Measurements from ENCODE around the gene RFX6.

- TF ChIP-seq CTCF (IDR thresholded peaks at IDR 0.05 in 8 of 11, conservative IDR thresholded peaks at IDR 0.05 in 3 of 11) (no peak), POLR2A (IDR thresholded peaks at IDR 0.05) (no peak), POLR2AphosphoS5 (IDR thresholded peaks at IDR 0.05) (no peak)
Observed at GRCh38 chr6:116932496-116932895, 55.5 kb downstream of the RFX6 start.

Data from spleen (tissue), 7 donors.